ENCODE data around the gene AHI1.
"Not testable (repeated sequence)": the region's sequence is repeated elsewhere in the genome, so short reads cannot be mapped to it uniquely, and the experiment has no call there.

Gene AHI1

DNA sequence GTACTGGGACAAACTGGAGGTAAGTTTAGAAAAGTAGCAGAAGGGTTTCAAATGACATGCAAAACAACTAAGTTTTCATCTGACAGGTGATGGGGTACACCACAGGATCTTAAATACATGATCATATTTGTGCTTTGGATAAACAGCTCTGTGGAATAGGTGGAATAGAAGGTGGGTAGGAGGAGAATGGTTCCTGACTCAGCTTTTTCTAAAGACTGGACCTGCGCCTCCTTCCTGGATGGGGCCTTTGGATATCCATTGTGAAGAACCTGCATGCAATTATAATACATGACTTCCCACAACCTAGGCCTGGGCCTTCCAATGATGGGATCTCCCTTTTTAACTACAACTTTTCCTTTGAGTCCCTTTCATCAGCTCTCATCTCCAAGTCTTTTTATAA is 145.9 kb downstream of the AHI1 start:
- no peak overlapping the region for H3K27ac ChIP-seq
- TF ChIP-seq ZFX (IDR thresholded peaks at IDR 0.05; ENCODE audit: borderline replicate concordance) (no peak), CTCF (IDR thresholded peaks at IDR 0.05) (no peak)

DNA sequence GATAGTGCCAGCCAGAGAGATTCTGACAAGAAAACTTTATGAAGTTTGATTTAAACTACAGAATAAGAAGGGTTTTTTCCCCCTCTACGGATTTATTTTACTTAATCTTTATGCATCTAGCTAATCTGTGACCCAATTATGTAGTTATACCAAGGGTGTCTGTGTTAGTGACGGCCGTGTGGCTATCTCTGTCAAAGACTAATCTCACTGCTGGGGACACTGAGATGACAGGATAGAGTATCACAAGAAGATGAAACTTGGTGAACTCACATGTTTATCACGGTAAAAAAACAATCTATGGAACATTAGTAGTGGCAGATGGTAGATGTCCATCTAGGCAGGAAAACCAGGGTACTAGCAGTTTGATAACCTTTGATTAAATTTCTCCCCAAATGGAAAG is 149.7 kb downstream of the AHI1 start:
- no peak for TF ChIP-seq CTCF (IDR thresholded peaks at IDR 0.05)
- TF ChIP-seq ZFX (IDR thresholded peaks at IDR 0.05; ENCODE audit: borderline replicate concordance): no peak

DNA sequence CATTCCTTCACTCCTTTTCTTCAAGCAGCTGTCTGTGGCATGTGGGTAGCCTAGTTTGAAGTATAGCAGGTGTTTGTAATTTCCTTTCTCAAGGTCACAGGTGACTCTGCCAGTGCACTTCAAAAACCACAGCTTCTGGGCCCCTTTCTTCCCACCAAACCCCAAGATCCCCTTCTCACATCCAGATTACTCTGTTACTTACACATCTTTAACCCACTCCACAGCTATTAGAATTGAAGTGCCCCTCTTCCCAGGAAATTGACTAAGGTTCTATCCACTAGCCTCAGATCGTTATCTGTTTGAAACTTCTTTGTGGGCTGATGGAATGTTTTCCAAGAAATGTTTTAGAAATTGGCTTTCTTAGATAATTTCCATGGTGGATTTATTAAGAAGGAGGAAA is 150.8 kb downstream of the AHI1 start:
- H3K27ac ChIP-seq: no peak overlapping the region
- no peak for TF ChIP-seq ZFX (IDR thresholded peaks at IDR 0.05; ENCODE audit: borderline replicate concordance)
- no peak for TF ChIP-seq CTCF (IDR thresholded peaks at IDR 0.05)

More for the DNA sequence above, 149.7 kb downstream of the AHI1 start:
- H3K27ac ChIP-seq: no peak overlapping the region

GRCh38 chr6:135344526-135344925 is 153.0 kb downstream of the AHI1 start:
- TF ChIP-seq ZFX (IDR thresholded peaks at IDR 0.05; ENCODE audit: borderline replicate concordance): no peak
- TF ChIP-seq CTCF (IDR thresholded peaks at IDR 0.05): no peak
- H3K27ac ChIP-seq: no peak overlapping the region

DNA sequence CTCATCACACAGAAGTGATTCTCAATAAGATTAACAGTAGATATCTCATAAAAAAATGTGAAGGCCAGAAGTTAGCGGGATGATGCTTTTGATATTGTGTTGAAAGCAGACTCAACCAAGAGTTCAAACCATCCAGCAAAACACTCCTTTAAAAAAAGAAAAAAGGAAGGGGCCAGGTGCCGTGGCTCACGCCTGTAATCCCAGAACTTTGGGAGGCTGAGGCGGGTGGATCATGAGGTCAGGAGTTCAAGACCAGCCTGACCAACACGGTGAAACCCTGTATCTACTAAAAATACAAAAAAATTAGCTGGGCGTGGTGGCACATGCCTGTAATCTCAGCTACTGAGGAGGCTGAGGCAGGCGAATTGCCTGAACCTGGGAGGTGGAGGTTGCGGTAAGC is 157.6 kb downstream of the AHI1 start:
- not testable (repeated sequence) for H3K27ac ChIP-seq

DNA sequence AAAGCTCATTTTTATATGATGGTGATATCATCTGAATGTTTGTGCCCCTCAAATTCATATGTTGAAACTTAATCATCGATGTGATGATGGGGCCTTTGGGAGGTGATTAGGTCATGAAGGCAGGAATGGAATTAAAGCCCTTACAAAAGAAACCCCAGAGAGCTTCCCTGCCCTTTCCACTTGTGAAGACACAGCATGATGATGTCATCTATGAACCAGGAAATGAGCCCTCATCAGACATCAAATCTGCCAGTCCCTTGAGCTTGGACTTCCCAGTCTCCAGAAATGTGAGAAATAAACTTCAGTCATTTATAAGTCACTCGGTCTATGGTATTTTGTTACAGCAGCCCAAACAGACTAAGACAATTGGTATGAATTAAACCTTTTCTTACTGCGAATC is 163.4 kb downstream of the AHI1 start:
- H3K27ac ChIP-seq: no peak overlapping the region
- TF ChIP-seq CTCF (IDR thresholded peaks at IDR 0.05): no peak
- no peak for TF ChIP-seq ZFX (IDR thresholded peaks at IDR 0.05; ENCODE audit: borderline replicate concordance)

- no peak for TF ChIP-seq ZFX (IDR thresholded peaks at IDR 0.05; ENCODE audit: borderline replicate concordance)
- H3K27ac ChIP-seq: no peak overlapping the region
These were observed 166.5 kb downstream of the AHI1 start for GRCh38 chr6:135331002-135331401.

DNA sequence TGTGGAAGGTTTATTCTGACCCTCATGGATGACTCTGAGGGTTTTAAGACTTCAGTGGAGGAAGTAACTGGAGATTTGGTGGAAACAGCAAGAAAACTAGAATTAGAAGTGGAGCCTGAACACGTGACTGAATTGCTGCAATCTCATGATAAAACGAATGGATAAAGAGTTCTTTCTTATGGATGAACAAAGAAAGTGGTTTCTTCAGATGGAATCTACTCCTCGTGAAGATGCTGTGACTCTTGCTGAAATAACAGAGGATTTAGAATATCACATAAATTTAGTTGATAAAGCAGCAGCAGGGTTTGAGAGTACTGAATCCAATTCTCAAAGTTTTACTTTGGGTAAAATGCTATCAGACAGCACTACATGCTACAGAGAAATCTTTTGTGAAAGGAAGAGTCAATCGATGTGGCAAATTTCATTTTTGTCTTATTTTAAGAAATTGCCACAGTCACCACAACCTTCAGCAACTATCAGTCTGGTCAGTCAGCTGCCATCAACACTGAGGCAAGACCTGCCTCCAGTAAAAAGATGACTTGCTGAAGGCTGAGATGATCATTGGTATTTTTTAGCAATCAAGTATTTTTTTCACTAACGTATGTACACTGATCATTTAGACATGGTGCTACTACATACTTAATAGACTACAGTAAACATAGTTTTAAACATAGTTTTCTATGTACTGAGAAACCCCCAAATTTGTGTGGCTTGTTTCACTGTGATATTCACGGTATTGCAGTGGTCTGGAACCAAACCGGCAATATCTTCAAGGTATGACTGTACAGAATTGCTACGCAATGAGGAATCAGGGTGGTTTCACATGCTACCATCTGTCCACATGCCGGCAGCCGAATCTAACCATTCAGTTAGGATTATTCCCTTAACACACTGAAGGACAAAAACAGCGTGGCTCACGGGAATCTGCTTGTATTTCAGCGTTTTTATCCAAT is 167.4 kb downstream of the AHI1 start:
- H3K27ac ChIP-seq: no peak overlapping the region
- TF ChIP-seq CTCF (IDR thresholded peaks at IDR 0.05) (no peak), ZFX (IDR thresholded peaks at IDR 0.05; ENCODE audit: borderline replicate concordance) (no peak)
